Calu3 (cell line): ENCODE results near the gene INSRR. TPM values are rescaled to one million over a fixed set of nuclear protein-coding genes. Genes with fewer than 3 reads are reported as not detected.

ENCODE experiments used
- BruUV-seq: library from RNA; stranded (reverse); fragments of 400-500 nt; replicated peaks from 2 replicates; lab custom pipeline; 2021; lab: Mats Ljungman, UMichigan
- CTCF ChIA-PET: fragments of 300-600 bp; sonication (Branson Sonifier 250); formaldehyde crosslinking; loops from one replicate; lab custom pipeline; 2022; ENCODE audit warnings: antibody characterized with exemption; lab: Charles Lee
- DNase-seq: peaks from one replicate; pipeline ENCODE4 v3.0.0; 2022
- H3K27ac Mint-ChIP-seq: one replicate; pipeline ENCODE4 v1.8.0; 2022; ENCODE audit warnings: mixed read lengths; ENCODE audit not compliant: unreplicated experiment
- H3K27me3 Mint-ChIP-seq: one replicate; pipeline ENCODE4 v1.8.0; 2022; ENCODE audit warnings: mixed read lengths; ENCODE audit not compliant: unreplicated experiment
- H3K36me3 Mint-ChIP-seq: one replicate; pipeline ENCODE4 v1.8.0; 2022; ENCODE audit warnings: mild to moderate bottlenecking, moderate library complexity, mixed read lengths; ENCODE audit not compliant: insufficient read depth, unreplicated experiment
- H3K4me1 Mint-ChIP-seq: one replicate; pipeline ENCODE4 v1.8.0; 2022; ENCODE audit warnings: mild to moderate bottlenecking, low read depth, mixed read lengths; ENCODE audit not compliant: unreplicated experiment
- H3K4me3 Mint-ChIP-seq: one replicate; pipeline ENCODE4 v1.8.0; 2022; ENCODE audit warnings: mild to moderate bottlenecking, low read depth, moderate library complexity, mixed read lengths; ENCODE audit not compliant: unreplicated experiment
- H3K9me3 Mint-ChIP-seq: one replicate; pipeline ENCODE4 v1.8.0; 2022; ENCODE audit warnings: low read depth, mixed read lengths; ENCODE audit not compliant: unreplicated experiment
- intact Hi-C: fragments of 100-400 bp; cut with micrococcal nuclease; formaldehyde crosslinking; loops from one replicate; pipeline ENCODE4 v1.10.0; 2022; ENCODE audit not compliant: unreplicated experiment
- total RNA-seq: library from RNA; stranded (reverse); gene quantifications from 2 replicates; pipeline ENCODE4 v1.2.3, GENCODE V29; 2022
- TF ChIP-seq, protein P1 (sequence below): fragments of 200-600 bp; IDR thresholded peaks from one replicate; pipeline ENCODE4 v1.8.0; 2022; ENCODE audit warnings: antibody characterized with exemption; ENCODE audit not compliant: unreplicated experiment

INSRR gene
- total RNA-seq, 1 experiment from 2014 or later = not detected

GRCh38 chr1:156807627-156808026 lies 51.3 kb downstream of the INSRR start:
- CTCF ChIA-PET = interaction anchor here (1.0 to 1.6 kb wide), 2 partner anchors 11 to 67 kb away, joined by 3 read pairs; partner anchors contain the start of gene MRPL24
- peaks cover 21% of the 10 kb centered on the region for H3K27me3 Mint-ChIP-seq
- no peak overlapping the region for H3K27ac Mint-ChIP-seq

GRCh38 chr1:156806512-156807440 lies 52.1 kb downstream of the INSRR start:
- H3K9me3 Mint-ChIP-seq = no peaks in the 10 kb centered on the region
- CTCF ChIA-PET = interaction anchor here (1.6 kb wide), 1 partner anchor 66 kb away, joined by 3 read pairs; the partner anchor contains the start of gene MRPL24
- H3K4me1 Mint-ChIP-seq = no peaks in the 10 kb centered on the region
- H3K27ac Mint-ChIP-seq = no peak overlapping the region
- no peak overlapping the region for H3K4me3 Mint-ChIP-seq
- TF ChIP-seq, protein P1, sequence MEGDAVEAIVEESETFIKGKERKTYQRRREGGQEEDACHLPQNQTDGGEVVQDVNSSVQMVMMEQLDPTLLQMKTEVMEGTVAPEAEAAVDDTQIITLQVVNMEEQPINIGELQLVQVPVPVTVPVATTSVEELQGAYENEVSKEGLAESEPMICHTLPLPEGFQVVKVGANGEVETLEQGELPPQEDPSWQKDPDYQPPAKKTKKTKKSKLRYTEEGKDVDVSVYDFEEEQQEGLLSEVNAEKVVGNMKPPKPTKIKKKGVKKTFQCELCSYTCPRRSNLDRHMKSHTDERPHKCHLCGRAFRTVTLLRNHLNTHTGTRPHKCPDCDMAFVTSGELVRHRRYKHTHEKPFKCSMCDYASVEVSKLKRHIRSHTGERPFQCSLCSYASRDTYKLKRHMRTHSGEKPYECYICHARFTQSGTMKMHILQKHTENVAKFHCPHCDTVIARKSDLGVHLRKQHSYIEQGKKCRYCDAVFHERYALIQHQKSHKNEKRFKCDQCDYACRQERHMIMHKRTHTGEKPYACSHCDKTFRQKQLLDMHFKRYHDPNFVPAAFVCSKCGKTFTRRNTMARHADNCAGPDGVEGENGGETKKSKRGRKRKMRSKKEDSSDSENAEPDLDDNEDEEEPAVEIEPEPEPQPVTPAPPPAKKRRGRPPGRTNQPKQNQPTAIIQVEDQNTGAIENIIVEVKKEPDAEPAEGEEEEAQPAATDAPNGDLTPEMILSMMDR = no peak
- intact Hi-C loops = no loop called here
- H3K27me3 Mint-ChIP-seq = peaks cover 13% of the 10 kb centered on the region
- DNase-seq = no peak
- peaks cover 5% of the 10 kb centered on the region for H3K36me3 Mint-ChIP-seq
- no TSS peak for BruUV-seq

More at GRCh38 chr1:156807627-156808026, 51.3 kb downstream of the INSRR start:
- TF ChIP-seq, protein P1 = no peak
- BruUV-seq = no TSS peak
- H3K9me3 Mint-ChIP-seq = no peaks in the 10 kb centered on the region
- no peak for DNase-seq
- H3K4me3 Mint-ChIP-seq = no peak overlapping the region
- intact Hi-C loops = no loop called here
- H3K36me3 Mint-ChIP-seq = peaks cover 5% of the 10 kb centered on the region
- no peaks in the 10 kb centered on the region for H3K4me1 Mint-ChIP-seq

GRCh38 chr1:156805766-156806511 lies 53.0 kb downstream of the INSRR start:
- Mint-ChIP-seq H3K4me3 (no peak overlapping the region), H3K27me3 (peaks cover 4% of the 10 kb centered on the region), H3K9me3 (no peaks in the 10 kb centered on the region), H3K4me1 (no peaks in the 10 kb centered on the region), H3K27ac (no peak overlapping the region), H3K36me3 (peaks cover 8% of the 10 kb centered on the region)
- CTCF ChIA-PET = no interaction called here
- TF ChIP-seq, protein P1 = no peak
- DNase-seq = no peak
- intact Hi-C loops = no loop called here
- BruUV-seq = no TSS peak

GRCh38 chr1:156804572-156805243 lies 54.2 kb downstream of the INSRR start:
- H3K36me3 Mint-ChIP-seq = peaks cover 21% of the 10 kb centered on the region
- no peaks in the 10 kb centered on the region for H3K4me1 Mint-ChIP-seq
- no peaks in the 10 kb centered on the region for H3K9me3 Mint-ChIP-seq
- no peaks in the 10 kb centered on the region for H3K27me3 Mint-ChIP-seq
- H3K4me3 Mint-ChIP-seq = no peak overlapping the region
- no TSS peak for BruUV-seq
- no peak overlapping the region for H3K27ac Mint-ChIP-seq
- CTCF ChIA-PET = no interaction called here
- TF ChIP-seq, protein P1 = no peak
- DNase-seq = no peak
- intact Hi-C loops = no loop called here
